Lung microvascular endothelial cell (primary cell): ENCODE results near the gene SMG6. TPM values are rescaled to one million over a fixed set of nuclear protein-coding genes. Genes with fewer than 3 reads are reported as not detected.
A peak's percentile ranks its signal among the peaks of the same experiment; 100 is the strongest.
"Not testable (repeated sequence)": the region's sequence is repeated elsewhere in the genome, so short reads cannot be mapped to it uniquely, and the experiment has no call there.

Experiments
- DNase-seq, 2 donors: peaks; one replicate each; pipeline versions ENCODE4 v3.0.0 to v3.0.0-alpha.2; 2010; ENCODE audit warnings: low read depth in 2 of 2
- total RNA-seq: library from RNA; depleted of rRNA; stranded (reverse); fragments of >200 nt; gene quantifications from 2 replicates; pipeline ENCODE4 v1.2.1, GENCODE V29; 2014

SMG6 gene
- total RNA-seq, 1 donor from 2014 or later = 23.8 TPM

DNA sequence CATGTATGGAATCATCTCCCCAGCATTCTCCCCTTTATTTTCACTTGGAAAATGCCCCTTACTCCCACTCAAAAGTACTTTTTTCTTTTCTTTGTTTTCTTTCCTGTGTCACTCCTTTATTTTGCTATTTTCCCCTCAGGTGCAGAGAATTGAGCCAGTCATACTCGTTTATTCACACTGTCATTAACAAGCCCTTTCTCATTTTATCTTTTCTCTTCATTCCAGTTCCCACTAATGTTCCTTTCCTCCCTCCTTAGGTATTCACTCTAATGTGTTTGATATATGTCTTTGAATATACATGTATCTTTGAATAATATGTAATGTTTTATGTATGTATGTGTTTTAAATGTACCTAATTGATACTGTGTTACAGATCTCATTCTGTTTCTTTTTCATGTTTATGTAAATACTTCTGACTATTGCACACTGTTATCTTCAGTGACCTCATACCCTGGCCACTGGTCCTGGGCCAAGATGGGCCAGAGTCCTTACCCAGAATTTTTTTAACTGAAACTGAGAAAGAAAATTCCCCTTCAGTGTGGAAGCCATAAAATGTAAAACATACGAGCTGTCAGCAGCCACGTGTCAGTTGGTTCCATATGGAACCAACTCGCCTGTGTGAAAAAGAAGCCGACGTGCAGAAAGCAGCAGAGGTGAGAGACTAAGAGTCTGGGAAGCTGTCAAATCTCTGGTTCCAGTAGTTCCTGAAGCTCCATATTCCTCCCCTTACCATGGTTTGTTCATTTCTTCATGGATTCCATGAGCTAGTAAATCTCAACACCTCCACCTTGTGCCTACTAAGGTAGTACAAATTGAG is 6.0 kb upstream of the SMG6 start:
- no peak for DNase-seq

DNA sequence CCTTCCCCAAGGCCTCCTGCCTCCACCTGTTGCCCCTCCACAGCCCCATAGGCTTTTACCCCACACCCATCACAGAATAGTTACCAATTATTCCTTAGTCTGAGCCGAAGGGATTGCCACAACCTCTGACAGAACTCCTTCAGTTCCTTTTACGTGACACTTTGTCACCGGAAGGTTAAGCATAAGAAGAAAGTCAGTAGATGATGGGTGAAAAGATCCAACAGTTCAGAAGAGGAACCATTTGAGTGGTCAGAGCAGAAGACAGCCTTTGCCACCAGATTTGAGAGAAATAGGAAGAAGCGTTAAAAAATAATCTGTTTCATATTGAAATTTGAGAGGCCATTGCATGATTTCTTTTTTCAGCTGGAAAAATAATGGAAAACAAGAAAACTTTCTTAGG is 1.3 kb upstream of the SMG6 start:
- no peak for DNase-seq

DNA sequence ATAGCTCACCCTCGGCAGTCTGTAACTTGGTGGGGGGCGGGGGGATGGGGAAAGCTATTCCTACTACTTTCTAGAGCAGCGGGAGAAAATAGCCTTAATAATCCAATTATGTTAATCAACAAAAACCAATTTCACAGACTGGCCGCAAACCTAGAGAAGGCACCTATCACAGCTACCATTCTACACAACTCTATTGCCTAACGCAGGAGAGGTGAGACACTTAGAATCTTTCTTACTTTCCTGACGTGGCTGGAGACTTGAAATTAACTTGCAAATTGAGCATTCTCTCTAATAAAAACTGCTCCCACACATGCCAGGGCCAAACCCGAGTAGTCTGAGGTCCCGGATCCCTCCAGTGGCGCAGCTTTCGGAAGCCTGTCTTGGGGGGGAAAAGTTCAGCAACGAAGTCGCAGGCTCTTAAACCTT is 794 bp downstream of the SMG6 start:
- peak in 1 of 2 donors; percentile 6 for DNase-seq

DNA sequence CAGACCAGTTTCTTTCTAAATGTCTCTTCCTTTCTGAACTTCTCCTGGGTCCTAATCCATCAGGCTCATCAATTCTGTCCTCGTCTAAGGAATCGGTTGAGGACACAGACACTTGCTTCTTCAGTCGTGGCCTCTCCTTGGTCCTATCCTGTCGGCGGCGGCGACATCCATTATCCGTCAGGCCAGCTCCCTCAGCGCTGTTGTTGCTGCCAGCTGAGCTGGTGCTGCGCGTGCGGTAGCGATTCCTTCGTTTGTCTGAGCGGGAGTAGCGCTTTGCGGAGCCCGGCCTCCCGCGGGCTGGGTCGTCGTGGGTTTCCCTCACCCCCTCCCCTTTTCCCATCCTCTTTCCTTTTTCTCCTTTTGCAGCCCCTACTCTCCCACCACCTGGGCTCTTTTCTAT is 3.8 kb downstream of the SMG6 start:
- DNase-seq = no peak

DNA sequence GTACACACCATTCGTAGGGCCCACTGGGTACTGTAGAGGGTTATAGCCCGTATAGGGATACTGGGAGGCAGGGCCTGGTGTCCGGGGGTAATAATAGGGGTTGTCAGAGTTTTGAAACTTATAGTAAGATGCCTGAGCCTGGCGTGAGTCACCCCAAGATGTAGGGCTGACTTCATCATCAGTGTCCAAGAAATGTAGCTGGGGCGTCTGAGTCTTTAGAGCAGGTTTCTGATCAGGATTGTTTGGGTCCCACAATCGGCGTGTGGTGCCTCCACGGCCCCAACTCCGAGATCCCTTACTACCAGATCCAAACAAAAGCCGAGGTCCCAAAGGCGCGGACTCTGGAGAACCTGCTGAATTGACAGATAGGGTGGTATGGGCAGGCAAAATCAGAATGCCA is 4.4 kb downstream of the SMG6 start:
- DNase-seq = no peak

DNA sequence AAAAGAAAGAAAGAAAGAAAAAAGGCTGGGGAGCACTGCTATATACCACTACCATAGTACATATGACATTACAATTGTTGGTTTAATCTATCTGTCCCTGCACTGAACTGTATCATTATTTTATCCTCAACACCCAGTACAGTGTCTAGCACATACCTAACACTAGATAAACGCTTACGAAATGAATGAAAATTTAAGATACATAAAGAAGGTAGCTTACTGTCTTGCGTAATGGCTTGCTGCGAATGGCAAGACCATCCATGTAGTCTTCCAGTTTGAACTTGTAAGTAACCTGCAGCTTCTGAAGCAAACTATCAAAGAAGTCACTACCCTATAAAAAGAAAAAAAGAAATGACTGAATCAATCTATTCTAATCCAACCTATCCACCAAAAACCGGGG is 6.6 kb downstream of the SMG6 start:
- no peak for DNase-seq

DNA sequence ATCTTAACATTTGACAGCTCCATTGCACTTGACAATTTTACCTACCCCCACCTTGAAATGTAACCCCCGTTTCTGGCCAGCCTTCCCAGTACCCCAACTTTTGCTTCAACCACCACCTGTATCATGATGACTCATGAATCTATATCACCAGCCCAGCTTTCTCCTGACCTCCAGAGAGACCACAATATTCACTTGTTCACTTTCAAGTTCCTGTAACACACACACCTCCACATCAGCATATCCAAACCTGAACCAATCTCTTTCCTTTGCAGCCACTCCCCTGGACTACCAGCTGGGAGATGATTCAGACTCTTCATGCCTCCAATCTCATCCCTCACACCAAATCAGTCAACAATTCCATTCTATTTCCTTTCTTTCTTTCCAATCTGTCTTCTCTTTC is 8.0 kb downstream of the SMG6 start:
- no peak for DNase-seq

DNA sequence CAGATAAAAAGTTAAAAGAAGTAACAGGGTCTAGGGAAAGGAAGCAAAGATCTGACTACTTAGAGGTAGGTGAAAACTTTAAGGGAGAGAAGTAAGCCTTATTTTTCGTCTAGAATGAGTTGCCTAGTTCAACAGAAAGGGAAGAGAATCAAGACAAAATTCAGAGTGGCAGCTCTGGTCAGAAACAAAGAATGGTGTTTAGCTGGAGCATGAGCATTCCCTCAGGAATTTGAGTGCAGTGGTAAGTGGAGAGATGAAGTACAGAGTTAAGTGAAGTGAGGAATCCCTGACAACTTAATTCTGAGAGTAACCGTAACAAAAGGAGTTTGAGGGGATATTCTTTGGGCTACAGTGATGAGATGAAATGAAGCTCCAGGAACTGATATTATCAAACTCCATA is 11.5 kb downstream of the SMG6 start:
- no peak for DNase-seq

DNA sequence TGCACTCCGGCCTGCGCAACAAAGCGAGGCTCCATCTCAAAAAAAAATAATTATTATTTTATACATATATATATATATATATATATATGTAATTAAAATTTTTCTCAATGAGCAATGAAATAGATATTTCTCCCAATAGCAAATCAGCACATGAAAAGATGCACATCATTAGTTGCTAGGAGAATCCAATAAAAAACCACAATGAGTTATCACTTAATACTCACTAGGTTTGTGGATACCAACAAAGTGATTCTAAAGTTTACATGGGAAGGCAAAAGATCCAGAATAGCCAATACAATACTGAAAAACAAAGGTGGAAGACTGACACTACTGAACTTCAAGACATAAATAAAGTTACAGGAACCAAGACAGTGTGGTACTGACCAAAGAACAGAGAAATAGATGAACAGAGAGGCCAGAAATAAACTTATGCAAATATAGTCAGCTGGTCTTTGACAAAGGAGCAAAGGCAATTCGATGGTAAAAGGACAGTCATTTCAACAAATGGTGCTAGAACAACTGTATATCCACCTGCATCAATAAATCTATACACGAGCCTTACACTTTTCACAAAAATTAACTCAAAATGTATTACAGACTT is 13.6 kb downstream of the SMG6 start:
- DNase-seq = no peak

DNA sequence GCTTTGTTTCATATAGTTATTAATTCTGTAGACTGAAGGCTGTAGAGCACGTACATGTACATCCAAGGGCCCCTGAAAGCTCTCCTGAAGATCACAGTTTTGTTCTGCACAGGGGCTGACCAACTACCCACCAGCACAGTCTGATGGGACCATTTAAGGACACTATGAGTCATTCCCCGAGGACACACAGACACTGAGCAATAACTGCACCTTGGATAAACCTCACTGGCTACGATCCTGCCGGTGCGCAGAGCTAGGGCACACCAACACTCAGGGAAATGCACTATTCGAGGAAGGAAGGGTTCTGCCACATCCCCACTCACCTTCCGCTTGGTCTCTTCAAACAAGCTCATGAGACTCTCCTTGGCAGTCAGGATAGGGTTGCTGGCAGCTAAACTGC is 20.3 kb downstream of the SMG6 start:
- DNase-seq = no peak

DNA sequence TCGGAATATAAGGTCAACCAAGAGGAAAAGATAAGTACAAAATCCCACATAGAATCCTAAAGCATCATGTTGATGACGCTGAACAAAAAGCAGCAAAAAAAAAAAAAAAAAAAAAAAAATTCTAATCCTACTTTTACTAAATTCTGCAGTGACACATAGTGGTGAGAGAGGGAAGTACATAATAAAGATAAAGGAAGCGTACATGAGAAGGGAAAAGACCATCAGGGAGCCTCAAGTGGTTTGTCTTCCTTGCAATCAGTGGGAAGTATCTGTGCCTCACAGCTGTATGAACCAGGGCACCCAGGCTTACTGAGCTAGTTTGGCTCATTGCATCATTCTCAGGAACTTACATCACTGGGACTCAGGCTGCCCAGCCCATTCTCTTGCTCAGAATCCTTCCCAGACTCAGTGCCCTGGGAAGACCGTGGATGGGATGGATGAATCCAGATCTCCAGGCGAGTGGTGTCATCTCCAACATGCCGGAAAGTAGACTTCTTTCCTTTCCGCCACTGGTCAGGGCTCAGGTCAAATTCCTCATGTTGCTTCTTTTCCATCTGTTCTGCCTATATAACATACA is 21.2 kb downstream of the SMG6 start:
- peak; percentile 76 to 79 for DNase-seq

DNA sequence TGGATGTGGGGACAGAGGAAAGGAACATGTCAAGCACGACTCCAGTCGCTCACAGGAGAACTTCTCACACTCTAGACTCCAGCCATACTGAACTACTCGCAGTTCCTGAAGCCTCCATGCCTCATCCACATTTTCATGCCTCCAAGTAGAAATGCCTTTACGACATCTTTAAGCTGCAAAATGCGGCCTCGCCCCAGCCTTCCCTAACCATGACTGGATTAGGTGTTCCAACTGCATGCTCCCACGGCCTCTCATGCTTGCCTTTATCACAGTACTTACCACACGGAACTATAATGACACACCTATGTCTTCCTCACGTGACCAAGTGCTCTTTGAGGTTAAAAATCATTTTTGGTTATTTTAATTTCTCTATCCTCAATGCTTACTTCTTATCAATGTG is 23.9 kb downstream of the SMG6 start:
- DNase-seq = no peak

DNA sequence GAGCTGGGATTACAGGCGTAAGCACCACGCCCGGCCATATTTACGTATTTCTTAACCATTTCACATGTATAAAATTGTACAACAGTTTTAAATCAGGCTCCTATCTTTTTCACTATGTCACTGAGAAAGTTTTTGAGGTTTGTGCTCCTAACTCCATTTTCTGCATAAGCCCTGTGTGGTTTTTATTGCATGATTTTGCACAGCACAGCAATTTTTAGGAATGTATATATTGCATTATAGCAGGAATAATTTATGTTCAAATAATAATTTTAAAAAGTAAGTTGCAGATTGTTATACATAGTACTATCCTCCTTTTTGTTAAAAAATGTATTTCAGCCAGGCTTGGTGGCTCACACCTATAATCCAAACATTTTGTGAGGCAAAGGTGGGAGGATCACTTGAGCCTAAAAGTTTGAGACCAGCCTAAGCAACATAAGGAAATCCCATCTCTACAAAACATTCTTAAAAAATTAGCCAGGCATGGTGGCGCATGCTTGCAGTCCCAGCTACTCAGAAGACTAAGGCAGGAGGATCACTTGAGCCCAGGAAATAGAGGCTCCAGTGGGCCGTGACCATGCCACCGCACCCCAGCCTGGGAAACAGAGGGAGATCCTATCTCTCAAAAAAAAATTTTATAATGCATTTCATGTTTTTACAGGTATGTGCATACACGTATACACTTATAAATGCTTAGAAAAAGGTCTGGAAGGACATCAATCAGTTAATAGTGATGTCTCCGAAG is 26.0 kb downstream of the SMG6 start:
- DNase-seq = no peak

DNA sequence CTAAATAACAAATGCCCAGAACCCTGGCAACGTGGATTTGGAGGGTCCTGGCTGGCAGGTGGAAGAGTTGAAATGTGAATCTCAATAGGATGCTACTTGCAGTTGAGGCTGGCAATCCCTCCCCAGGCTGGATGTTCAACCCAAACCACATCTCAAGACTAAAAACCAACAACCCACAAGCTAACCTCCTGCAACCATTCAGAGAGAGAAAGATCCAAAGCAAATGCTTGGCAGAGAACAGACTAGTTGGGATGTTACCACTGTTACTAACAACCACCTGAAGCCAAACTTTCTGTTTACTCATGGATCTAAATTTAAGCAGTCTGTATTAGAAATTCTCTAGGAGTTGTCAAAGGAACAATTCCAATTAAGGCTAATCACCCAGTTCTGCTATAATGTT is 27.9 kb downstream of the SMG6 start:
- no peak for DNase-seq

DNA sequence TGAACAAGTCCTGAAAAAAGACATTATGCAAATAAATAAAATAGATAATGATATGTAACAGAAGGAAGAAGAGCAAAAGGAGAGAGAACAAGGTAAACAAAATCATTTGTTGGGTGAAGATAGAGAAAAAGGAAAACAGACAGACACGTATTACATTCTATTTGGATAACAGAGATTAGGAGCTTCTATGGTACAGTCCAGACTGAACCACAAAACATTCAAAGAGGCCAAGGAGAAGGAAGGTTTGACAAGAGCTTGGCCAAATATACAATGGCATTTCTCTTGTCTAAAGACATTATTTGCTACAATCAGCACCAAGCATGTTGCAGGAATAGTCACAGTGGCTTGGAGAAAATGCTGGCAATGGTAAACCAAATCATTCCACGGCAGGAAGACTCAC is 29.2 kb downstream of the SMG6 start:
- no peak for DNase-seq

DNA sequence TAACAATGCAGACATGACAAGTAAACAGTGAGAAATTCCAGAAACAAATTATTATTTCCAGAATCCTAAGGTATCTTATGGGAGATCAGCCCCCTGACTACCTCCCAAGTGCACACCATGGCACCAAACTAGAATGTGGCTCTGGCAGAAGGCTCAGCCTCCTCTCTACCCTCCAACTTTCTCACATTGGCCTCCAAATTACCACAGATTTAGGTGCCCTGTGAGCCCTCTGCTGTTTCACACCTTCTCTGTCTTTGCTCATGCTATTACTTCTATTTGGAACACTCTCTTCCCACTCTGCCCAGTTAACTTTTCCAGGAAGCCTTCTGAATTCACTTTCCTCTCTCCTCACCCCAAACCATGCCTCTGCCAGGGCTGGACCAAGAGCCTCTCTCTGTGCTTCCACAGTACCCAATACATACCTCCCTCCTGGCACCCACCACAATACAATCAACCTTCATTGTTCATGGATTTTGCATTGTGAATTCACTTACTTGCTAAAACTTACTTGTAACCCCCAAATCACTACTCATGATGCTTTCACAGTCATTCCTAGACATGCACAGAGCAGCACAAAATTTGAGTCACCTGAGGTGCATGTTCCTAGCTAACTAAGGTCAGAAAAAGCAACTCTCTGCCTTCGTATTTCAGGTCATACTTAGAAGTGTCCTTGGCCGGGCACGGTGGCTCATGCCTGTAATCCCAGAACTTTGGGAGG is 31.4 kb downstream of the SMG6 start:
- no peak for DNase-seq

DNA sequence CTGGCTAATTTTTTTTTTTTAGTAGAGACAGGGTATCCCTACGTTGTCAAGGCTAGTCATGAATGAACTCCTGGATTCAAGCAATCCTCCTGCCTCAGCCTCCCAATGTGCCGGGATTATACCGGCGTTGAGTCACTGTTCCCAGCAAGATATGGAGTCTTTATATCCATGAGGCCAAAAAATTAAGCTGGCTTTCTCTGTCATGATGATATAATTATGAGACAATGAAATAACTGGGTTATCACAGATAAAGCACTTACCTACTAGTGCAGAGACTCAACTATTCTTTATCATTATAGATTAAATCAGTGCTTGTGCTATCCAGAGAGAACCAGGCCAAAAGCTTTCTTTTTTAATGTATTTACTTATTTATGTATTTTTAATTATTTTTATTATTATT is 36.2 kb downstream of the SMG6 start:
- DNase-seq = no peak

DNA sequence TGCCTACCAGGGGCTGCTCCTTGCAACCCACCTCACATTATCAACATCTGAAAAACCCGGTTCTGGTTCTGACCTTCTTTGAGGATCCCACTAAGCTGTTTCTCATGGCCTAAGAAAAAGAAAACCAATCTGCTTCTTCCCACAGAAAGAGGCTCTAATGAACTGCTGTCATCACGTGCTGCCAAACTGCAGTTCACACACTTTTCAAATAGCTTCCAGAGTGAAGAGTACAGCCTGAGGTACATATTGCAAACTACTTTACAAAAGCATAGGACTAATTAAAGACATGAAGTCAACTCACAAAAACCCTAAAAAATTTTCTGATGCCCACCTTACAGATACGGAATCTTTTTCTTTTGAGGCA is 36.7 kb downstream of the SMG6 start:
- DNase-seq = no peak

DNA sequence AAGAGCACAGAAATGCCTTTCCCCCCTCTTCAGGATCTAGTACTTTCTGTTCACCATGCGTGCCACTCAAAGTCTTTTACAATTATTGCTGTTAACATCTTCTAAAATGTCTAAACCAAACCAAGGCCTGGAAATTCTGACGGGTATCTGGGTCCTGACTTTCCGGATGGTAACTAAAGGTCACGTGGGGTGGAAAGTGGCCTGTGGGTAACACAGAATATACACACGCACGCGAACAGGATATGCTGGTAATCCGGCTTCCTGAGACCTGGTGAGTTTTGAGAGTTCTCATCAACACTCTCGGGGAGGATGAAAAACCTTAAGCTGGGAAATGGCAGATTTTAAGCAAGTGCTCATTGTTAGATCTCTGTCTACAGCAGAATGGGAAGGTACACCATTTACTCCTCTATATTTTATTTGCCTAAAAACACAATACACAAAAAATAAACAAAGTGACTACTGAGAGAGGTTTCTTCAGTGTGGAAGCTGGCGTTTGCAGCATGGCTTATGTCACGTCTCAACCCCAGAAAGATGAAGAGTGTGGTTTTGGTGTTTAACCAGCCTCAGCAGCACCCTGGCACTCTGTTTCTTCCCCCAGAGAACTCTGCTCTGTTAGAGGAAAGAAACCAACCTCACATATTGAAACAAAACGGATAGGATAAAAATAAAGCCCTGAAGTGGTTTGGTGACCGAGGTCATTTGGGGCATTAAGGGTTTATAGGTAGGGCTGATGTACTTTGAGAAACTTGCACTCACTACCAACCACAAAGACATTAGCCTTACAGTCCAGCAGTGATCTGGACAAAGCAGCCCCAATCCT is 37.3 kb downstream of the SMG6 start:
- DNase-seq = peak; percentile 93 to 96

DNA sequence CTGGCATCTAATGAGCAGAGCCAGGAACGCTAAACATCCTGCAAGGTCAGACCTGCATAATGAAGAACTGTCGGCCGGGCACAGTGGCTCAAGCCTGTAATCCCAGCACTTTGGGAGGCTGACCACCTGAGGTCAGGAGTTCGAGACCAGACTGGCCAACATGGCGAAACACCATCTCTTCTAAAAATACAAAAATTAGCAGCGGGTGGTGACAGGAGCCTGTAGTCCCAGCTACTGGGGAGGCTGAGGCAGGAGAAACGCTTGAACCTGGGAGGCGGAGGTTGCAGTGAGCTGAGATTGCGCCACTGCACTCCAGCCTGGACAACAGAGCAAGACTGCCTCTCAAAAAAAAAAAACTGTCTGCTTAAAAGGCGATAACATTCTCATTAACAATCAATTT is 38.4 kb downstream of the SMG6 start:
- not testable (repeated sequence) for DNase-seq
